ENCODE data around the gene WDFY1.

The WDFY1 gene

DNA sequence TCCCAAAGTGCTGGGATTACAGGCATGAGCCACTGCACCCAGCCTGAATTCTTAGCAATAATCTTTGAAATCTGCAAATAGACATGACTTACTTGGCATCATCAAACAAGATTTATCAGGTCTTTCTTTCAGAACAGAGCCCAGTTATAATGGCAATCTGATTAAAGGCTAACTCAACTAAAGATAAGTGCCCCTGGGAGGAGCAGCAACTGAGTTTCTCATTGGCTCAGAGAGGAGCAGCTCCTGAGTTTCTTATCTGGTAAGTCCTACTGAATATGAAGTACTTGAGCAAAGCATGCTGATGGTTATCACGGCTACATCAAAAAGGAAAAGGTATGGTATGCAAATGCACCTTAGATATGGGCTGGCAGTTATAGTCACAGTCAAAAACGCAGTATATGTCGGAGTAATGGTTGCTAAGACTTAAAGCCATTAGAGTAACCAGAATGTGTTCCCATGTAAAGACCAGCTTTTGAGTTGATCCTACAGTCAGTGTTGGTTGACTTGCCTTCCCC, 92.8 kb downstream of the WDFY1 start:
- no peak for DNase-seq

DNA sequence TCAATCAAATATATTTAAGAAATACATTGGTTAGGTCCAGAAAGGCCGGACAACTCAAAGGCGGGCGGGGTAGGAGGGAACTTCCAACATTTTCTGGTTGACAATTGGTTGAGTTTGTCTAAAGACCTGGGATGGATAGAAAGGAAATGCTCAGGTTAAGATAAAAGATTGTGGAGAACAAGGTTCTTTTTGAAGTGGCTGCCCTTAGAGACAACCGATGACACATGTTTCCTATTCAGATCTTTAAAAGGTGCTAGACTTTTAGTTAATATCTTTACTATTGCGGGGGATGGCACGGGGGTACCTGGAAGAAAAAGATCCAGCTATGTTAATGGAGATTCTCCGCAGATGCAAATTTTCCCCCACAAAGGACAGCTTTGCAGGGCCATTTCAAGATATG, 97.7 kb downstream of the WDFY1 start:
- no peak for DNase-seq

DNA sequence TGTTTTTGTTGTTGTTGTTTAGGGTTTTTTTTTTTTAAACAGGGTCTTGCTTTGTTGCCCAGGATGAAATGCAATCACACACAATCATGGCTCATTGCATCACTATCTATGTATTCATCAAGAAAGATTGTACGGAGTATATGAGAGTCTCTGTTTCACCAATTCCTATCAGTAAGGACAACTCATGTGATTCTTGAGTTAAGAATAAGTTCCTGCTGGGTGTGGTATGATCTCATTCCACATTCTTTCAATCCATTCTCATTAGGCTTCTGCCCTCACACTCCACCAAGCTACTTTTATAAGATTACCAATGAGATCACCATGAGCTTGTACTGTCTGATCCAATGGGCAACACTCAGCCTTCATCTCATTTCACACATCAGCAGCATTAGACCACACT, 98.6 kb downstream of the WDFY1 start:
- DNase-seq, result no peak

DNA sequence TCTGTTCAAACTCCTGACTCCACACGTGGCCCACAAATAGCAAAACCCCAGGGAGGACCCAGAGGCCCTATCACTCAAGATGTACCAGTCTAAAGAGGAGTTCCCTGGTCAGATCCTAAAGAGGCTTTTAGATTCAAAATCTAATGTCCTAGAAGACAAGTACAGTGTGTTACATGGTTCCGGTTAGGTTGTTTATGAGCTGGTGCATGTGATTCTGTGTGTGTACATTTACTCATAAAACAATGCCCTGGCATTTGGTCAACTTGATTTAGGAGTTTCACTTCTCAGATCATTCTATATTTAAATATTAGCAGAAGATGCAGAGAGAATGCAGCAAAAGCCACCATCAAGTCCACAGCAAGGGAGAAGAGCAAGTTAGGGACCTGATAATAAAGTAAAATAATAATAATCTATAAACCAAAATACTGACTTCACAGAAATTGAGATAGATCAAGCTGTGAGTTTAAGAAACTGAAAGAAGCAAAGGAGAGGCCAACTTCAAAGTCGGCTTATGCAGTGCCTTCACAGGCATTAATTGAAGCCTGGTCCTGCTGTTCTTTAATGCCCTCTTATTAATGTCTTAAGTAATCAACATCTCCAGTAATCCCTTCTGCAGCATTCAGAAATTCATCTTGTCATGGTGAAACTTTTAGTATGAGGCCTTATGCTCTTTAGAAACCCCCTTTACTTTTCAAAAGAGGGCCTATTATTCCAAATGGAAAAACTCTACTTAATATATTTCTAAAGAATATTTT, 103.5 kb downstream of the WDFY1 start:
- no peak for DNase-seq

DNA sequence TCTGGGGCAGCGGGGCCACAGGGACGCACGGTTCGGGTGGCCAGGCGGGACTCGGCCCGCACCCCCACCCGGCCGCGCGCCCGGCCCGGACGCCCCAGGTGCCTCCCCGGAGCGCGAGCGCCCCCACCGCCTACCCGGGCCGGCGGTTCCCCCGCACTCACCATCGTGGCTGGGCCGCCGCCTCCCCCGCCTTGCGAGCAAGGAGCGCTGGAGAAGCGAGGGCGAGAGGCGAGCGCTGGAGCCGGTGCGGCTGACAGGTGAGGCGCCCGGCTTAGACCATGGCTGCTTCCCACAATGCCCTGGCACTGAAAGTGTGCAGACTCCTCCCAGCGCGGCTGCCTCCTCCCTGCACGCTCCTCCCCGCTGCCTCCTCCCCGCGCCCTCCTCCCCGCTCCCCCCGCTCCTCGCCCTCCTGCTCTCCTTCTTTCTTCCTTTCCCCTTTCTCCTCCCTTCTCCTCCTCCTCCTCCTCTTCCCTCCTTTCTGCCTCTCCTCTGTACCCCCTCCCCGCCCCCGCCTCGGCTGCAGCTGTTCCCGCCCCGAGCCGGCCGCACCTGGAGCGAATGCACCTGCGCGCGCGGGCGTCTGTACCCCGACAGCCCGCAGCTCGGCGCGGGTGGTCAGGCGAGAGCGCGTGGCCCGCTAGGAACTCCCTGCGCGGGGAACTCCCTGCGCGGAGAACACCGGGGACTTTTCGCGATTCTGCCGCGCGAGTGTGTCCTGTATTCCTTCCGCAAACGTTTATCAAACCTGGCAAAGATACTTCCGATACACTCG, 107.7 kb downstream of the WDFY1 start, which contains the start of gene AP1S3:
TSS of gene AP1S3 (minus strand) at position 296 of the 775 bp plus-strand sequence. CDS start at position 164, 132 bp downstream.
- DNase-seq, result peak; percentile 76 to 80

DNA sequence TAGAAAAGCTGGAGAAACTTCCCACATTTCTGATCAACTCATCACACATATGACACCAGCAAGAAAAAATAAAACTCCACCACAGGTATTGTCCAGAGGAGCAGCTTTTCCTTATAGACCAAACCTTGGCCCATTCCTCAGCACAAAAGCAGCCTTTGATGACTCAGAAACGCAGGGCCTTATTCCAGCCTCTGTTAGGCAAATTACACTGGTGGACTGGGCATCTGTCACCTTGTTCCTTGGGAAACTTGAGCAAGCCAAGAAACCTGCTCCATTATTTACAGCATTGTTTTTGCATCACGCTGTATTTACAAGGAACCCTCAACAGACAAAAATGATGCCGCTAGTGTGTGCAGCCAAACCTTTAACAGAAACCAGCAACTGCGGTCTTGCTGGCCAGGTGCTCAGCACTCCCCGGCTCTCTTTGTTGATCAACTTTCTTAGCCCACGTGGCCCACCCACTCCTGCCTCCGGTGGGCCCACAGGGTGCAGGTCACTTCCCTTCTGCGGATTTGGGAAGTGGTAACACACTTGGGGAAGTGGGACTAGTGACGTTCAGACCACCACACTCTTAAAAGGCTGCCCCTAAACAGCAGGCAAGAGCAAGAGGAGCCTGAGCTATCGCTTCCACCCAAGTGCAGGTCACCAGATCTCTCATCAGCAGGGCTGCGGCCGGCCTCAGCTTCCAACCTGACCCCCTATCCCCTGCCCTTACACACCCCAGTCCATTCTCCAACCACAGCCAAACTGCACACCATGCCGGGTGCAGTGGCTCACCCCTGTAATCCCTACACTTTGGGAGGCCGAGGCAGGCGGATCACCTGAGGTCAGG, 109.2 kb downstream of the WDFY1 start:
- no peak for DNase-seq

DNA sequence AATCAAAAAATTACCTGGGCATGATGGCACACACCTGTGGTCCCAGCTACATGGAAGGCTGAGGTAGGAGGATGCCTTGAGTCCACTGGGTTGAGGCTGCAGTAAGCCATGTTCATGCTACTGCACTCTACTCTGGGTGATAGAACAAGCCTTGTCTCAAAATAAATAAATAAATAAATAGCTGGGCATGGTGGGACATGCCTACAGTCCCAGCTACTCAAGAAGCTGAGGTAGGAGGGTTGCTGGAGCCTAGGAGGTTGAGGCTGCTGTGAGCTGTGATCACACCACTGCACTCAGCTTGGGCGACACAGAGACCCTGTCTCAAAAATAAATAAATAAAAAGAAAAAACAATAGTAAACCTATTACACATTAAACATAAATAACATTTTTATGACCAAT, 110.7 kb downstream of the WDFY1 start:
- no peak for DNase-seq

DNA sequence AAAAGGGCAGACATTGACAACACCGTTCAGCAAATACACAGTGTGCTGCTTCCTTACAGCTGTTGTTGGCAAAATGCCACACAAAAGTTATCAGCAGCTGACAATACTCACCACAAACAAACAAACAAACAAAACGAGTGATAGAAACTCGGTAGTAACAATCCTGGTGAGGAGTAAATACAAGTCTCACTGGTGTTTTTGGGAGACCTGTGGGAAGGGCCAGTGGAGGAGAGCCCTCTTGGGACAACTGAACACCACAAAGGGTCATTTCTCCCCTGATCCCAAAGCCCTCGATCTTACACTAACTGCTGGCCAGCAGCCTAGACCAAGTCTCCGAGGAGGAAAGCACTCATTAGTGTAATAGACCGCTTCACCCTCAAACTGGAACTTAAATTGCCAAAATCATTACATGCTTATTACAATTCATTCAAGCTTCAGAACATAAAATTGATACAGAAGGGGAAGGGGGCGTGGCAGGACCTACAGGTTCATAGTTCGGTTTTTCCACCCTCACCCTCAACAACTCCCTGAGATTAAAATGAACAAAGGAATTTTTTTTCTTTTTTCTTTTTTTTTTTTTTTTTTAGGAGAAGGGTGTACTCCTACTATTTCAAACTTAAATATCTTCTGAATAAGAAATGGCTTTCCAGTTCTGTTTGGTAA, 112.8 kb downstream of the WDFY1 start:
- no peak for DNase-seq

DNA sequence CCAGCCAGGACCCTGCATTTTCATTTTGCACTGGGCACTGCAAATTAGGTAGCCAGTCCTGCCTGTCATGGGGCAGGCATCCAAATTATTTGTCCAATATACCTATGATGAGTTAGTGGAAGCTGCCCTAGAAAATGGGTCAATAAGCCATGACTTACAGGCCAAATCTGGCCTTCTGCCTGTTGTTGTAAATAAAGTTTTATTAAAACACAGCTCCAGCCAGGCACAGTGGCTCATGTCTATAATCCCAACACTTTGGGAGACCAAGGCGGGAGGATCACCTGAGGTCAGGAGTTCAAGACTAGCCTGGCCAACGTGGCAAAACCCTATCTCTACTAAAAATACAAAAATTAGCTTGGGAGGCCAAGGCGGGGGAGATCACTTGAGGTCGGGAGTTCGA, 116.0 kb downstream of the WDFY1 start:
- no peak for DNase-seq

DNA sequence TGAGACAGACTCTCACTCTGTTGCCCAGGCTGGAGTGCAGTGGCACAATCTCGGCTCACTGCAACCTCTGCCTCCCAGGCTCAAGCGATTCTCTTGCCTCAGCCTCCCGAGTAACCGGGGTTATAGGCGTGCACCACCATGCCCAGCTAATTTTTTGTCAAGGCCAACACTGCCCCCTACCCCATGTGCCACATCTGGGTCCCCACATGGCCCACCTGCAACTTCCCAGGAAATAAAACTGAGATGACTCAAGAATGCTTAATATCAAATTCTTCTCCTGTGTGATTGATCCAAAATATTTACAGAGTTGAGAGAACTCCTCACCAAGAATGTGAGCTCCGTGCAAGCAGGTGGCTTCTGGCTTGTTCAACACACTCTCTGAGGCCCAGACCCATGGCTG, 116.8 kb downstream of the WDFY1 start:
- no peak for DNase-seq

DNA sequence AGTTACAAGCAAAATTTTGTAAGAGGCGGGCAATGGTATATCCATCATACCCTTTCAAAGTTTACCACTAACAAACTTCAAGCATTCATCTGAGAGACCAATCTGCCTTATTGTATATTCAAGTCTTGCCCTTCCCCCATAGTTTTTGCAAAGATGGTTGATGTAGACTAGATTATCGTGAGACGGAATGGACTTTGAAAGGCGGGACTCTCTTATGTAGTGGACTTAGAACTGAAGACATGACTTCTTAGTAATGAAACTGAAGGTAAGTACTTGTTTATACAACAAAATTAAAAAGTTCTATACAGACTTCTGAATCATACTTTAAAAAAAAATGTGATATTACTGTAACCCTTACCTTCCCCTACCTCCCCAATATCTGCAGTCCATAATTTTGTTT, 118.1 kb downstream of the WDFY1 start:
- DNase-seq, result no peak

All from activated CD4-positive, alpha-beta T cell treated with anti-CD3 and anti-CD28 coated beads, Interleukin-2, amount 50 U/mL, for 48 hours (primary cell).